H1 (cell line): ENCODE data around the gene CORO6. TPM values are rescaled to one million over a fixed set of nuclear protein-coding genes. Genes with fewer than 3 reads are reported as not detected.

ENCODE experiments used
- CTCF ChIA-PET: fragments of 300-600 bp; sonication (Branson Sonifier 250); formaldehyde crosslinking; loops from one replicate; lab custom pipeline; 2021; ENCODE audit not compliant: partially characterized antibody; lab: Charles Lee
- POLR2A ChIA-PET: fragments of 300-600 bp; sonication (Branson Sonifier 250); formaldehyde crosslinking; loops from one replicate; lab custom pipeline; 2021; ENCODE audit warnings: inconsistent platforms; ENCODE audit not compliant: partially characterized antibody; lab: Charles Lee
- DNase-seq, 2 experiments: peaks; one replicate each; pipeline versions ENCODE4 v3.0.0 to v3.0.0-alpha.2; 2010 to 2022; ENCODE audit warnings: low spot score in 2 of 2, low read depth in 1 of 2, mixed read lengths in 1 of 2
- FAIRE-seq: peaks from 2 replicates; lab custom pipeline; 2011; peaks lifted over from hg19 to GRCh38; lab: Jason Lieb, UNC
- H2AFZ ChIP-seq: 2 replicates; pipeline ENCODE4 v1.8.1; 2012; ENCODE audit warnings: low read length, inconsistent platforms
- H2AK5ac ChIP-seq: 2 replicates; pipeline ENCODE4 v1.6.1; 2013; ENCODE audit warnings: low read depth, low read length
- H2BK120ac ChIP-seq: replicated peaks from 2 replicates; pipeline ENCODE3; 2013; ENCODE audit warnings: low read depth, low read length, inconsistent platforms
- H2BK12ac ChIP-seq: 2 replicates; pipeline ENCODE4 v1.6.1; 2013; ENCODE audit warnings: low read depth, low read length
- H2BK15ac ChIP-seq: 2 replicates; pipeline ENCODE4 v1.6.1; 2013; ENCODE audit warnings: low read length
- H2BK20ac ChIP-seq: 2 replicates; pipeline ENCODE4 v1.6.1; 2013; ENCODE audit warnings: low read length
- H2BK5ac ChIP-seq: 2 replicates; pipeline ENCODE4 v1.6.1; 2013; ENCODE audit warnings: low read depth, low read length
- H3K14ac ChIP-seq: 2 replicates; pipeline ENCODE4 v1.6.1; 2013; ENCODE audit warnings: inconsistent platforms; ENCODE audit not compliant: insufficient read length
- H3K18ac ChIP-seq: 2 replicates; pipeline ENCODE4 v1.6.1; 2013; ENCODE audit warnings: low read length; ENCODE audit errors: extremely low read depth
- H3K23ac ChIP-seq: 2 replicates; pipeline ENCODE4 v1.6.1; 2013; ENCODE audit warnings: inconsistent platforms; ENCODE audit not compliant: insufficient read length
- H3K23me2 ChIP-seq: 2 replicates; pipeline ENCODE4 v1.6.1; 2013; ENCODE audit warnings: low read depth, low read length
- H3K27ac ChIP-seq: 2 replicates; pipeline ENCODE4 v1.6.1; 2011; ENCODE audit warnings: low read depth, low read length, inconsistent platforms
- H3K27me3 ChIP-seq, 4 experiments: replicated peaks in 1 of 4; 1 replicate in 1 of 4; 2 replicates in 3 of 4; pipeline versions ENCODE4 v1.6.1 to v1.8.1; 2011 to 2013; ENCODE audit warnings: low read length in 3 of 4, mild to moderate bottlenecking in 3 of 4, inconsistent platforms in 2 of 4, mixed read lengths in 2 of 4, moderate library complexity in 1 of 4; ENCODE audit not compliant: control insufficient read depth in 3 of 4, insufficient read depth in 3 of 4; ENCODE audit errors: extremely low read depth in 1 of 4
- H3K36me3 ChIP-seq, 4 experiments: 2 replicates each; pipeline versions ENCODE4 v1.6.1 to v1.8.1; 2011 to 2013; ENCODE audit warnings: mild to moderate bottlenecking in 4 of 4, low read length in 3 of 4, moderate library complexity in 2 of 4, control low read depth in 1 of 4, inconsistent platforms in 1 of 4; ENCODE audit not compliant: insufficient read depth in 4 of 4, control insufficient read depth in 2 of 4
- H3K4ac ChIP-seq: replicated peaks from 2 replicates; pipeline ENCODE3; 2013; ENCODE audit warnings: low read length, low read depth, mixed read lengths, inconsistent platforms; ENCODE audit not compliant: insufficient read length
- H3K4me1 ChIP-seq, 4 experiments: replicated peaks in 1 of 4; 1 replicate in 1 of 4; 2 replicates in 3 of 4; pipeline versions ENCODE4 v1.6.1 to v1.8.1; 2011 to 2013; ENCODE audit warnings: low read length in 3 of 4, inconsistent platforms in 2 of 4, mixed read lengths in 1 of 4; ENCODE audit not compliant: insufficient read depth in 4 of 4, control insufficient read depth in 3 of 4
- H3K4me2 ChIP-seq, 2 experiments: 2 replicates each; pipeline versions ENCODE4 v1.6.1 to v1.8.1; 2011 to 2013; ENCODE audit warnings: low read depth in 2 of 2, low read length in 2 of 2, control low read depth in 1 of 2, inconsistent platforms in 1 of 2, mild to moderate bottlenecking in 1 of 2; ENCODE audit not compliant: insufficient read depth in 1 of 2
- H3K4me3 ChIP-seq, 4 experiments: fragments of 200-600, 300-600 bp in 1 of 4; sonication (generic), shearing (Covaris generic), sonication (Bioruptor Twin) in 1 of 4; 2 replicates each; pipeline versions ENCODE4 v1.5.1 to v1.8.1; 2011 to 2016; ENCODE audit warnings: low read length in 4 of 4, low read depth in 3 of 4, control low read depth in 2 of 4, inconsistent platforms in 2 of 4, mild to moderate bottlenecking in 2 of 4, mixed read lengths in 1 of 4, moderate library complexity in 1 of 4; ENCODE audit not compliant: insufficient read depth in 2 of 4; ENCODE audit errors: extremely low read depth in 1 of 4
- H3K56ac ChIP-seq: replicated peaks from 2 replicates; pipeline ENCODE3; 2013; ENCODE audit warnings: low read depth, mild to moderate bottlenecking, mixed read lengths, low read length, inconsistent platforms; ENCODE audit not compliant: insufficient read length
- H3K79me1 ChIP-seq: 2 replicates; pipeline ENCODE4 v1.6.1; 2013; ENCODE audit warnings: low read depth, low read length, control low read depth
- H3K79me2 ChIP-seq, 2 experiments: 2 replicates each; pipeline versions ENCODE4 v1.6.1 to v1.8.1; 2012 to 2013; ENCODE audit warnings: low read length in 2 of 2, mild to moderate bottlenecking in 2 of 2, inconsistent platforms in 1 of 2; ENCODE audit not compliant: insufficient read depth in 2 of 2, control insufficient read depth in 1 of 2
- H3K9ac ChIP-seq, 4 experiments: replicated peaks in 1 of 4; 1 replicate in 1 of 4; 2 replicates in 3 of 4; pipeline versions ENCODE4 v1.6.1 to v1.8.1; 2011 to 2013; ENCODE audit warnings: low read depth in 3 of 4, low read length in 3 of 4, control low read depth in 2 of 4, mild to moderate bottlenecking in 2 of 4, moderate library complexity in 2 of 4, inconsistent platforms in 1 of 4; ENCODE audit errors: extremely low read depth in 1 of 4
- H3K9me3 ChIP-seq, 2 experiments: 2 replicates each; pipeline versions ENCODE4 v1.6.1 to v1.8.1; 2012 to 2013; ENCODE audit warnings: mild to moderate bottlenecking in 2 of 2, moderate library complexity in 2 of 2, control low read depth in 1 of 2, inconsistent platforms in 1 of 2, low read depth in 1 of 2, low read length in 1 of 2, mixed read lengths in 1 of 2; ENCODE audit not compliant: insufficient read depth in 2 of 2
- H4K20me1 ChIP-seq, 2 experiments: replicated peaks in 1 of 2; 2 replicates each; pipeline versions ENCODE3 to v1.8.1; 2011 to 2013; ENCODE audit warnings: inconsistent platforms in 2 of 2, low read length in 2 of 2, mild to moderate bottlenecking in 1 of 2; ENCODE audit not compliant: insufficient read depth in 2 of 2, control insufficient read depth in 1 of 2
- H4K5ac ChIP-seq: 2 replicates; pipeline ENCODE4 v1.6.1; 2013; ENCODE audit warnings: low read length, low read depth, mixed read lengths, inconsistent platforms; ENCODE audit not compliant: insufficient read length
- H4K8ac ChIP-seq: 2 replicates; pipeline ENCODE4 v1.8.0; 2013; ENCODE audit warnings: mild to moderate bottlenecking, moderate library complexity, low read length, inconsistent platforms; ENCODE audit not compliant: insufficient read depth; ENCODE audit errors: extremely low read depth
- H4K91ac ChIP-seq: replicated peaks from 2 replicates; pipeline ENCODE3; 2013; ENCODE audit warnings: low read length, mixed read lengths, inconsistent platforms; ENCODE audit not compliant: insufficient read length
- BCL11A ChIP-seq, 2 experiments: IDR thresholded peaks; one replicate each; pipeline ENCODE4 v1.6.1; 2011; ENCODE audit warnings: low read depth in 2 of 2, low read length in 2 of 2, mild to moderate bottlenecking in 2 of 2
- BRCA1 ChIP-seq: IDR thresholded peaks from 2 replicates; pipeline ENCODE4 v1.6.1; 2012; ENCODE audit warnings: low read depth, low read length, improper control_type of control experiment
- YY1 ChIP-seq: IDR thresholded peaks from 2 replicates; pipeline ENCODE4 v1.6.1; 2011; ENCODE audit warnings: low read depth, mild to moderate bottlenecking, low read length
- WGBS, 2 experiments: shearing (Covaris generic) in 1 of 2; methylation state at CpG; one replicate each; pipeline versions ENCODE4 v1.1.6 to v1.1.7; 2013 to 2015; ENCODE audit warnings: low lambda C conversion rate in 2 of 2, mixed read lengths in 2 of 2, inconsistent platforms in 1 of 2, low coverage in 1 of 2, missing lambda C conversion rate in 1 of 2; ENCODE audit not compliant: insufficient replicate concordance in 2 of 2, insufficient coverage in 1 of 2, insufficient read length in 1 of 2; ENCODE audit errors: extremely low coverage in 1 of 2, missing lambda C conversion rate in 1 of 2; 5-methylcytosine and 5-hydroxymethylcytosine counted together
- polyA plus RNA-seq, 7 experiments: library from polyadenylated mRNA; depleted of rRNA in 3 of 7; stranded (reverse) in 5 of 7; unstranded in 2 of 7; fragments of >200 nt in 5 of 7; fragments of 200-250 nt in 2 of 7; gene quantifications; 1 replicate in 5 of 7; 2 replicates in 1 of 7; 4 replicates in 1 of 7; pipeline versions ENCODE4 v1.2.1 to v1.2.3, GENCODE V29; 2011 to 2013; ENCODE audit warnings: missing spikeins in 2 of 7, mixed read lengths in 2 of 7
- total RNA-seq: library from RNA; stranded (reverse); fragmentation: NEBNext Ultra II Directional; extraction: Animal tissue kit (Norgen Biotek cat#: 25700); gene quantifications from 2 replicates; pipeline ENCODE4 v1.2.1, GENCODE V29; 2021

The CORO6 gene
- total and polyA plus RNA-seq, 2 of the 8 experiments (the other 6 are each of a cell fraction or from before 2014, with no cell fraction given) = 2.5 to 8.6 TPM

- no peak for TF ChIP-seq BCL11A (IDR thresholded peaks at IDR 0.05; ENCODE audit: low read depth in 2 of 2, low read length in 2 of 2)
- TF ChIP-seq BRCA1 = no peak
- TF ChIP-seq YY1 = 0 out of 2 replicates have a peak, but pooled peaks have one; percentile 9
- no peak overlapping the region for H3K27ac ChIP-seq
- no peak overlapping the region for H3K9ac ChIP-seq
- H4K91ac ChIP-seq = no peak overlapping the region
- H4K8ac ChIP-seq = no peak overlapping the region
- H2BK12ac ChIP-seq = peak overlapping the region; percentile 19; the same call in 1 of the 2 replicates
- no peak overlapping the region for H2AFZ ChIP-seq
- H3K23ac ChIP-seq = no peak overlapping the region
- ChIA-PET POLR2A (interaction anchor here (0.9 to 1.7 kb wide), 3 partner anchors 13 to 23 kb away, joined by 4 read pairs; no protein-coding TSS in a partner anchor), CTCF (interaction anchor here (0.9 to 8.1 kb wide), 10 partner anchors 10 to 336 kb away, joined by 3 to 167 read pairs (median 7); partner anchors contain the start of gene TP53I13)
- H2BK20ac ChIP-seq = no peak overlapping the region
- peaks cover 26% of the 10 kb centered on the region for H3K23me2 ChIP-seq
- peaks cover 0 to 3% (median 0%) of the 10 kb centered on the region in 4 experiments; a peak in 2 of 7 replicates for H3K27me3 ChIP-seq
- no peaks in the 10 kb centered on the region for H3K9me3 ChIP-seq
- H3K56ac ChIP-seq = no peak overlapping the region
- H2AK5ac ChIP-seq = no peak overlapping the region
- peaks cover 0 to 19% of the 10 kb centered on the region in 2 experiments for H4K20me1 ChIP-seq
- H3K4me3 ChIP-seq = no peak overlapping the region
- no peak overlapping the region for H4K5ac ChIP-seq
- no peak overlapping the region; a peak in 1 of 4 replicates for H3K4me2 ChIP-seq
- H3K4me1 ChIP-seq = peaks cover 10 to 53% (median 35%) of the 10 kb centered on the region in 4 experiments
- DNase-seq (no peak), FAIRE-seq (no peak)
- no peak overlapping the region for H2BK120ac ChIP-seq
- H3K79me2 ChIP-seq = peaks cover 0 to 37% of the 10 kb centered on the region in 2 experiments; a peak in 2 of 4 replicates
- no peak overlapping the region for H2BK15ac ChIP-seq
- H3K4ac ChIP-seq = no peak overlapping the region
- peaks cover 9% of the 10 kb centered on the region for H3K79me1 ChIP-seq
- no peaks in the 10 kb centered on the region for H3K36me3 ChIP-seq
- H2BK5ac ChIP-seq = no peak overlapping the region
- no peak overlapping the region for H3K14ac ChIP-seq
- no peak overlapping the region for H3K18ac ChIP-seq
- WGBS, 2 experiments = 88% methylated on average over 7 of the region's 7 CpGs; no CpG with 5 or more reads in 1 of the 2 experiments
Observed at GRCh38 chr17:29595107-29595942, 27.4 kb downstream of the CORO6 start.
